GM18498 (cell line): ENCODE data around the gene MARCHF5.
"Not testable (repeated sequence)": the region's sequence is repeated elsewhere in the genome, so short reads cannot be mapped to it uniquely, and the experiment has no call there.

Experiments used
- ATAC-seq: cut with Tn5 transposase; IDR thresholded peaks from one replicate; pipeline ENCODE4 v1.9.1; 2021; ENCODE audit warnings: mild to moderate bottlenecking, moderate library complexity; ENCODE audit not compliant: unreplicated experiment

MARCHF5 gene

DNA sequence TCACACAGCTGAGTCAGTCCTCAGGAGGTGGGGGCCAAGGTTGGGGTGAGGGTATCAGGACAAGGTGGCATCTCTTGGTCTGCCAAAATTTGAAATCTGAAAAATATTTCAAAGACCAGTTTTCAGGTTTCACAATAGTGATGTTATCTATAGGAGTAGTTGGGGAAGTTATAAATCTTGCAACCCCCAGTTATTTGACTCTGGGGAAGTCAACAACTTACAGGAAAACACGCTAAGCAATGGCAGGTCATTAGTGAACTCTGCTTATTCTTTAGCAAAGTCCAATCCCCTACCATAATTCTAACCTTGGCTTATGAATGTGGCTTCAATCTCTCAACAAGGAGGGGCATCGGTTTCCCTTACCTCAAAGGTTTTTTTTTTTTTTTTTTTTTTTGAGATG, 94.9 kb downstream of the MARCHF5 start:
- ATAC-seq, result no peak

DNA sequence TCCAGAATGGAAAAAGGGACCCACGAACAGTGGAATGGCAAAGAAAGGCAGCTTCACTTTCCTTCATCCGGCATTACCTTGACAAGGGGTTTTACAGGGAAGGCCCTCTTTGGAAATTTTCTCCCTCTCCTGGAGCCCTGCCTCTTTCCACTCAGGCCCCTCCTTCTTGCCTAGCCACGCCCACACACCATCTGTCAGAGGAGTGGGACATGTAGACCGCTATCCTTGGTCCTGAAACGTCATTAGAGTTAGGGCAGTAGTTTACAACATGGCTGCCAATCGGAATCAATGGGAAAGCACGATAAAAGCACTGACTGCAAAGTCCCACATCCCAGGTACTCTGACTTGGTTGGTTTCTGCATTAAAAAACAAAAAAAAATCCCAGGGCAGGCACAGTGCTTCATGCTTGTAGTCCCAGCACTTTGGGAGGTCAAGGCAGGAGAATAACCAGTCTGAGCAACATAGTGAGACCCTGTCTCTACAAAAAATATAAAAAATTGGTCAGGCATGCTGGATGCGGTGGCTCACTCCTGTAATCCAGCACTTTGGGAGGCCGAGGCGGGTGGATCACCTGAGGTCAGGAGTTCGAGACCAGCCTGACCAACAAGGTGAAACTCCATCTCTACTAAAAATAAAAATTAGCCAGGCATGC, 96.4 kb downstream of the MARCHF5 start:
- ATAC-seq, result no peak

DNA sequence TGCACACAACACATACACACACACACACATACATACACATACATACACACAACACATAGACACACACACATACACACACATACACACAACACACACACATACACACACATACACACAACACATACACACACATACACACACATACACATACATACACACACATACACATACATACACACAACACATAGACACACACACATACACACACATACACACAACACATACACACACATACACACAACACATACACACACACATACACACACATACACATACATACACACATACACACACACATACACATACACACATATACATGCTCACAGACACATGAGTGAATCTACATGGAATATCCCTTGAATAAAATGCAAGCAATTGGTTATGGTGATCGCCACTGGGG, 102.2 kb downstream of the MARCHF5 start:
- ATAC-seq, result not testable (repeated sequence)

DNA sequence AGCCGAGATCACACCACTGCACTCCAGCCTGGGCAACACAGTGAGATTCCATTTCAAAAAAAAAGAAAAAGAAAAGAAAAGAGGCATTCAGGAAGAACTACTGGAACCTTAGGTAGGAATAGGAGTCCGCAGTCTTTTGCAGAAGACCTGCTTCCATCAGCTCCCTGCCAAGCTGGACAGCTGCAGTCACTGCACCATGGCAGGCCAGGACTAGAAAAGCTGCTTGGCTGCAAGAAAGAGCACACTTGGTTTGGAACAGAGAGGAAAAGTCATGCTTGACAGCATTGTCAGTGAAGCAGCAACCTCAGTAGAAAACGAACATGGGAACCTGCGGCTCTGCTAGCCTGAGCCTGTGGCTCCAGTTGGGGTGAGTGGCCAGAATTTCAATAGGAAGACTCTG, 104.3 kb downstream of the MARCHF5 start:
- ATAC-seq, result no peak

- ATAC-seq, result not testable (repeated sequence)
Observed at GRCh38 chr10:92402234-92402633, 111.3 kb downstream of the MARCHF5 start.
